GM10266 (cell line): ENCODE results near the gene HSPA4.
"Not testable (repeated sequence)": the region's sequence is repeated elsewhere in the genome, so short reads cannot be mapped to it uniquely, and the experiment has no call there.

Experiments used
- DNase-seq: peaks from one replicate; pipeline ENCODE4 v3.0.0; 2012; ENCODE audit errors: extremely low spot score
- CTCF ChIP-seq: IDR thresholded peaks from 2 replicates; pipeline ENCODE4 v1.5.1; 2012; ENCODE audit warnings: mild to moderate bottlenecking, low read depth; ENCODE audit not compliant: control insufficient read depth, insufficient read depth; ENCODE audit errors: missing control alignments

The HSPA4 gene

GRCh38 chr5:133029416-133029815 lies 22.4 kb upstream of the HSPA4 start:
- no peak for TF ChIP-seq CTCF
- DNase-seq = no peak

- DNase-seq = no peak
- no peak for TF ChIP-seq CTCF
Observed at GRCh38 chr5:133030343-133031005, 21.3 kb upstream of the HSPA4 start.

- TF ChIP-seq CTCF = no peak
- DNase-seq = peak; percentile 43
Observed at GRCh38 chr5:133032852-133033742, 18.7 kb upstream of the HSPA4 start.

GRCh38 chr5:133034064-133034463 lies 17.7 kb upstream of the HSPA4 start:
- no peak for DNase-seq
- TF ChIP-seq CTCF = no peak

GRCh38 chr5:133035224-133035623 lies 16.6 kb upstream of the HSPA4 start:
- no peak for DNase-seq
- TF ChIP-seq CTCF = no peak

- not testable (repeated sequence) for DNase-seq
Observed at GRCh38 chr5:133036677-133037076, 15.1 kb upstream of the HSPA4 start.

GRCh38 chr5:133041157-133041784 lies 10.5 kb upstream of the HSPA4 start:
- no peak for DNase-seq
- TF ChIP-seq CTCF = no peak
